Erythroblast (primary cell): ENCODE measurements around the gene OTOG.

Experiments
- DNase-seq, 2 experiments: peaks; one replicate each; lab custom pipeline; 2025; lab: John Stamatoyannopoulos, UW
- GATA1 ChIP-seq: IDR thresholded peaks from 2 replicates; pipeline ENCODE4 v1.6.1; 2011; ENCODE audit warnings: low read depth, mild to moderate bottlenecking, control low read depth, low read length, moderate library complexity
- POLR2A ChIP-seq: IDR thresholded peaks from 2 replicates; pipeline ENCODE4 v1.6.1; 2011; ENCODE audit warnings: mild to moderate bottlenecking, low read length

OTOG gene

GRCh38 chr11:17552392-17553248 is 5.6 kb downstream of the OTOG start:
- no peak for DNase-seq

GRCh38 chr11:17553249-17553546 is 6.1 kb downstream of the OTOG start:
- TF ChIP-seq POLR2A (no peak), GATA1 (no peak)

More at GRCh38 chr11:17552392-17553248, 5.6 kb downstream of the OTOG start:
- TF ChIP-seq GATA1: no peak
- no peak for TF ChIP-seq POLR2A

DNA sequence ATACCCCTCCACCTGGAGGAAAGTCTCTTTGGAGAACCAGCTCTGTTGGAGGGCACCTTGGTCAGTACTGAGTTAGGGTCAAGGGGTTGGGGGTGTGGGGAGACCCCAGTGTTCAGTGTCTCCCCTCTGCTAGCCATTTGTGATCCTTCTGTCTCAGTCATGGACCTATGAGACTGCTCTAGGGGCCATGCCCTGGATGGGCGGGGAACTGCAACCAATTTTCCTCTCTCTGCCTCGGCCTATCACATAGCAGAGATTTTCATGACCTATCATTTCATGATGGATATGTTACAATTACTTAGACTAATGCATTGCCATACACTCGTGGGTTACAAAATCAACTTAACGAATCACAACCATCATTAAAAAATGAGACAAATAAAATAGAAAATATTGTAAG is 7.4 kb downstream of the OTOG start:
- TF ChIP-seq GATA1 (no peak), POLR2A (no peak)
- DNase-seq: no peak

More at GRCh38 chr11:17553249-17553546, 6.1 kb downstream of the OTOG start:
- no peak for DNase-seq

GRCh38 chr11:17556999-17557398 is 9.9 kb downstream of the OTOG start:
- TF ChIP-seq POLR2A: no peak
- no peak for TF ChIP-seq GATA1
- DNase-seq: no peak

GRCh38 chr11:17558025-17558780 is 11.1 kb downstream of the OTOG start:
- DNase-seq: no peak
- TF ChIP-seq POLR2A (no peak), GATA1 (no peak)

DNA sequence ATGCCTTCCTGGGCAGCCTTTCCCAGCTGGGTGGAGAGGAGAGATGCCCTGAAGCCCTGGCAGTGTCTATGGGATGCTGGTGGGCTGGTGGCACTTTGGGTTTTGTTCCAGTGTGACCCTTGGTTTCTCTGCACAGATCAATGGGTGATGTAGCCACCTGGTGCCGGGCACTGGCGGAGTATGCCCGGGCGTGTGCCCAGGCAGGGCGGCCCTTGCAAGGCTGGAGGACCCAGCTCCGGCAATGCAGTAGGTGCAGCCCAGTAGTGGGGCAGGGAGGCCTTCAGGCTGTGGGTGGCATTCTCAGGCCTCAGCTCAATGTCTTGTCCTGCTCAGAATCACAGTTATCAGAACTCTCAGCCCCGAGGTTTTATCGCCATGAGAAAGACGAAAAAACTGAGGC is 11.9 kb downstream of the OTOG start:
- TF ChIP-seq POLR2A: no peak
- TF ChIP-seq GATA1: no peak
- DNase-seq: no peak

GRCh38 chr11:17559341-17560087 is 12.5 kb downstream of the OTOG start:
- DNase-seq: no peak
- TF ChIP-seq GATA1: no peak
- no peak for TF ChIP-seq POLR2A

DNA sequence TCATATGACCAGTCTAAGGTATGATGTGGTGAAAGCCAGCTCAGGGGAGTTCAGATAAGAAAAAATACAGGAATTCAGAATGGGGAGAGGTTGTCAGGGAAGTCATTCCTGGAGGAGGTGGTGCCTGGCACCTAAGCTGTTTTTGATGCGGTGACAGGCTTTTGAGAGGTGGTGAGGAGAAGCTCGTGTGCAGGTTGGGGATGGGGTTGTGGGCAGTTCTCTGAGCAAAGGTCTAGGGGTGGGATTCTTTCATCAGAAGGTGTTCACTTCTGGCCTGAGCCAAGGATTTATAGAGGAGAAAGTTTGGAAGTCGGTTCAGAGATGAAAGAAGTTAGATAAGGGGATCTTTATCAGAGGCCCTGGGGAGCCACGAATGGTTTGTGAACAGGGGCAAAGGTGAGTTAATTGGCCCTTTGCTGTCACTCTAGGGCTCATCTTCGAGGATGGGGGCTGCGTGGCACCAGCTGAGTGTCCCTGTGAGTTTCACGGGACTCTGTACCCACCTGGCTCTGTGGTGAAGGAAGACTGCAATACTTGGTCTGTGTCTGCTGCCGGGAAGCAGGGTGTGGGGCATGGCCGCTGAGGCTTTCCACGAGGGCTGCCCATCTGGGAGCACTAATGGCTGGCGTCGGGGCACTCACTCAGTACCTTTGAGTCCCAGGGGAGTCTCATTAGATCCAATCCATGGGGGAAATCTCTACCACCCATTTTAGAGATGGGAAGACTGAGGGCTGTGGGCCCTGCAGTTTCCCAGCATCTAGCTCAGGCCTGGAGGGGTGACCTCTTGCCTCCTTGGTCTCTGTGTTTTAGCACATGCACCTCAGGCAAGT is 13.4 kb downstream of the OTOG start:
- no peak for DNase-seq
- TF ChIP-seq POLR2A: no peak
- no peak for TF ChIP-seq GATA1

GRCh38 chr11:17561111-17561415 is 14.0 kb downstream of the OTOG start:
- no peak for TF ChIP-seq POLR2A
- TF ChIP-seq GATA1: no peak
- no peak for DNase-seq

DNA sequence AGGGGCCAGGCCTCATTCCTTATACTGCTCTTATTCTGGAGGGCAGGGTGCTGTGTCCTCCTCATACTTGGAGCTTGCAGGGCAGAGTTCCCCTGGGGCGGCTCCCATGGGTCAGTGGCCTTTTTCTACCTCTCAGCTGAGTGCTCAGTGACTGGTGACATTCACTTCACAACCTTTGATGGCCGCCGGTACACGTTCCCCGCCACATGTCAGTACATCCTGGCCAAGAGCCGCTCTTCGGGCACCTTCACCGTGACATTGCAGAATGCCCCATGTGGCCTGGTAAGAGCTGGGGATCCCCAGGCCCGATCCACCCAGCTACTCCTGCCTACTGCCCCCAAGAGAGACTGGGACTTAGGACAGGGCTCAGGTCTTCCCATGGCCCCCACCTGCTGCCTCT is 14.5 kb downstream of the OTOG start:
- TF ChIP-seq GATA1 (no peak), POLR2A (no peak)
- no peak for DNase-seq

DNA sequence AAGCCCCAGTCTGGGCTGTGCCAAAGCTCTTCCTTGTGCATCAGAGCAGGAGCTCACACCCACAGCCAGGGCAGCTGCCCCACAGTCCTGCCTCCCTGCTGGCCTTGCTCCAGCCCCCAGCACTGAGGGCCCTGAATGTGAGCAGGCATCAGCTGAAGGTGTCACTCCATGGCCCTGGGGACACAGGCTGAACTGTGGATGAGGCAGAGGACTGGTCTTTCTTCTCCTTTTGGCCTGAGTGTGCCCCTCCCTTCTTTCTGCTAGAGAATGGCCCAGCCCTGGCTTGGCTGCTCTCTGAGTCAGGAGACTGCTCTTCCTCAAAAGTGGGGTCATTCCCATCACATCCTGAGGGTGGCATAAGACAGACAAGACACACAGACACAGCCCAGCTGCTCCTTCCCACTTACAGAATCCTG is 16.2 kb downstream of the OTOG start:
- DNase-seq: no peak
- TF ChIP-seq POLR2A (no peak), GATA1 (no peak)

GRCh38 chr11:17563961-17564686 is 17.1 kb downstream of the OTOG start:
- no peak for TF ChIP-seq POLR2A
- no peak for TF ChIP-seq GATA1

DNA sequence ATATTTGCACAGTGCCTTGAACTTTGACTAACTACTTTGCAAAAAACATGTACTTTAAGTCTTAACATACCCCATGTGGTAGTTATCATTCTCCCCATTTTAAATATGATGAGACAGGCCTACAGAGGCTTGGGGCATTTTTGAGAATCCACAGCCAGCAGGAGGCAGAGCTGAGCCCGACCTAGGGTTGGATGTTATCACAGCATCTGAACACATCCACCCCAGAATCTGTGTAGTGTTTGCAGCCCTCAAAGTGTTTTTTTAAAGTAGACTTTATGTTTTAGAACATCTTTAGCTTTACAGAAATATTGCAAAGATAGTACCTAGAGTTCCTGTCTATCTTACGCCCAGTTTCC is 17.6 kb downstream of the OTOG start:
- DNase-seq: peak; percentile 19 to 28
- TF ChIP-seq GATA1 (no peak), POLR2A (no peak)

More at GRCh38 chr11:17563961-17564686, 17.1 kb downstream of the OTOG start:
- no peak for DNase-seq
